Erythroblast (primary cell): ENCODE results near the gene SRGAP1.

ENCODE experiments used
- GATA1 ChIP-seq: IDR thresholded peaks from 2 replicates; pipeline ENCODE4 v1.6.1; 2011; ENCODE audit warnings: low read depth, mild to moderate bottlenecking, control low read depth, low read length, moderate library complexity
- POLR2A ChIP-seq: IDR thresholded peaks from 2 replicates; pipeline ENCODE4 v1.6.1; 2011; ENCODE audit warnings: mild to moderate bottlenecking, low read length

DNA sequence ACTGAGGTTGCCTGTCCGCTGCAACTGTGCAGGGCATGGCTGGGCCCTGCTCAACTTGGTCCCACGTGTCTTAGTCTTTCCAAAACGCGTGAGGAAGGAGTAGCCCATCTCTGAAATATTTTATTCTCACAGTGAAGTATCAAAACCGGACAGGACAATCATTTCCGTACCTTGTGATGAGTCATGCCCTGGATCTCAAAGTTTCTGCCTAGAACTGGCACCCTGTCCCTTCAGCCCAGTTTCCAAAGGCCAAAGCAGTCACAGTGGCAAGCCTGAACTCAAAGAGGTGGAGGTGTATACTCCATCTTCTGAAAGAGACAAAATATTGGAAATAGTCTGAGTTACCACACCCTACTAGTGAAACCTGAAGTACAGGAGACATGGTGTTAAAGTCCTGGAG, 28.5 kb upstream of the SRGAP1 start:
- TF ChIP-seq POLR2A: no peak
- TF ChIP-seq GATA1: no peak
